RWPE1 (cell line): ENCODE data around the gene ZNF428.

Source experiments
- CTCF ChIA-PET: fragments of 350-600 bp; sonication (Branson Sonifier 250); formaldehyde crosslinking; extraction: SDS; loops from one replicate; lab custom pipeline; 2021; lab: Yijun Ruan, JAX
- POLR2A ChIA-PET: fragments of 400-600 bp; formaldehyde crosslinking; extraction: SDS; loops from one replicate; lab custom pipeline; 2020; ENCODE audit warnings: antibody characterized with exemption; ENCODE audit not compliant: low non-redundant PET; lab: Yijun Ruan, JAX
- DNase-seq: peaks from one replicate; pipeline ENCODE4 v3.0.0; 2012; ENCODE audit warnings: low spot score
- H3K27ac ChIP-seq: fragments of 450-650 bp; 2 replicates; pipeline ENCODE4 v1.5.1; 2017
- TF ChIP-seq, protein P1 (sequence below): fragments of 450-650 bp; conservative IDR thresholded peaks from 2 replicates; pipeline ENCODE4 v1.5.1; 2017; ENCODE audit warnings: low read depth, mild to moderate bottlenecking

Gene ZNF428

GRCh38 chr19:43628646-43629326 is 9.4 kb upstream of the ZNF428 start:
- H3K27ac ChIP-seq, result no peak overlapping the region
- no peak for DNase-seq
- TF ChIP-seq, protein P1, sequence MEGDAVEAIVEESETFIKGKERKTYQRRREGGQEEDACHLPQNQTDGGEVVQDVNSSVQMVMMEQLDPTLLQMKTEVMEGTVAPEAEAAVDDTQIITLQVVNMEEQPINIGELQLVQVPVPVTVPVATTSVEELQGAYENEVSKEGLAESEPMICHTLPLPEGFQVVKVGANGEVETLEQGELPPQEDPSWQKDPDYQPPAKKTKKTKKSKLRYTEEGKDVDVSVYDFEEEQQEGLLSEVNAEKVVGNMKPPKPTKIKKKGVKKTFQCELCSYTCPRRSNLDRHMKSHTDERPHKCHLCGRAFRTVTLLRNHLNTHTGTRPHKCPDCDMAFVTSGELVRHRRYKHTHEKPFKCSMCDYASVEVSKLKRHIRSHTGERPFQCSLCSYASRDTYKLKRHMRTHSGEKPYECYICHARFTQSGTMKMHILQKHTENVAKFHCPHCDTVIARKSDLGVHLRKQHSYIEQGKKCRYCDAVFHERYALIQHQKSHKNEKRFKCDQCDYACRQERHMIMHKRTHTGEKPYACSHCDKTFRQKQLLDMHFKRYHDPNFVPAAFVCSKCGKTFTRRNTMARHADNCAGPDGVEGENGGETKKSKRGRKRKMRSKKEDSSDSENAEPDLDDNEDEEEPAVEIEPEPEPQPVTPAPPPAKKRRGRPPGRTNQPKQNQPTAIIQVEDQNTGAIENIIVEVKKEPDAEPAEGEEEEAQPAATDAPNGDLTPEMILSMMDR, result no peak
- CTCF ChIA-PET, result interaction anchor here (0.6 kb wide), 1 partner anchor 79 kb away, joined by 3 read pairs; no protein-coding TSS in a partner anchor
- POLR2A ChIA-PET, result no interaction called here

GRCh38 chr19:43626838-43627237 is 7.4 kb upstream of the ZNF428 start:
- DNase-seq, result no peak
- TF ChIP-seq, protein P1, result no peak
- POLR2A ChIA-PET, result no interaction called here
- H3K27ac ChIP-seq, result no peak overlapping the region
- CTCF ChIA-PET, result no interaction called here

- TF ChIP-seq, protein P1, result no peak
- POLR2A ChIA-PET, result no interaction called here
- DNase-seq, result peak; percentile 53
- CTCF ChIA-PET, result no interaction called here
- no peak overlapping the region for H3K27ac ChIP-seq
Observed at GRCh38 chr19:43625918-43626579, 6.6 kb upstream of the ZNF428 start.

GRCh38 chr19:43624933-43625332 is 5.5 kb upstream of the ZNF428 start:
- DNase-seq, result no peak
- ChIA-PET CTCF (interaction anchor here (0.7 to 1.0 kb wide), 2 partner anchors 11 to 70 kb away, joined by 3 to 5 read pairs; no protein-coding TSS in a partner anchor), POLR2A (no interaction called here)
- no peak overlapping the region for H3K27ac ChIP-seq
- TF ChIP-seq, protein P1, result no peak

- ChIA-PET CTCF (interaction anchor here (0.7 to 1.0 kb wide), 3 partner anchors 11 to 69 kb away, joined by 3 to 5 read pairs (median 3); no protein-coding TSS in a partner anchor), POLR2A (no interaction called here)
- TF ChIP-seq, protein P1, result no peak
- DNase-seq, result no peak
- H3K27ac ChIP-seq, result no peak overlapping the region
Observed at GRCh38 chr19:43623889-43624670, 4.7 kb upstream of the ZNF428 start.

DNA sequence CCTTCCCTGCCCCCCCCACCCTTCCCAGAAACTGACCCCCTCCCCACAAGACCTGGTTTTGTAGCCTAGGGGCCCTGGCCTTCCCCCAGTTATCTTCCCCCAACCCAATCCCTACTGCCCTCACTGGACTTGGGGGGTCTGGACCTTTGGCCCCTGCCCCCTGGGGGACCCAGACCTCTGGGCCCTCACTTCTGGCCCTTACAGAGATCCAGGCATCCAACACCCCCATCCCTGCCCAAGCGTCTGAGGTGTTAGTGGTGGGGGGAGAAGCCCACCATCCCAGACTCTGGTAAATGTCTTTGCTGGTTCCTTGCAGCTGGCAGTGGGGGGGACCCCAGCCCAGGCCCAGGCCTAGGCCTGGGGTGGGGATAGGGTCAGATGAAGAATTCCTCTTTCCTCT is 3.5 kb upstream of the ZNF428 start:
- no peak for DNase-seq
- TF ChIP-seq, protein P1, result no peak
- H3K27ac ChIP-seq, result no peak overlapping the region
- POLR2A ChIA-PET, result no interaction called here
- CTCF ChIA-PET, result no interaction called here
